HUDEP-2 (cell line): ENCODE data around the gene FA2H.
"Not testable (repeated sequence)": the region's sequence is repeated elsewhere in the genome, so short reads cannot be mapped to it uniquely, and the experiment has no call there.

Source experiments
- DNase-seq, 76 experiments: peaks; one replicate each; lab custom pipeline; 2025; ENCODE audit not compliant: unreplicated experiment in 76 of 76; lab: John Stamatoyannopoulos, UW

FA2H gene

GRCh38 chr16:74729783-74730683 is 44.6 kb downstream of the FA2H start:
- no peak for DNase-seq

GRCh38 chr16:74727903-74728302 is 46.7 kb downstream of the FA2H start:
- DNase-seq: no peak

DNA sequence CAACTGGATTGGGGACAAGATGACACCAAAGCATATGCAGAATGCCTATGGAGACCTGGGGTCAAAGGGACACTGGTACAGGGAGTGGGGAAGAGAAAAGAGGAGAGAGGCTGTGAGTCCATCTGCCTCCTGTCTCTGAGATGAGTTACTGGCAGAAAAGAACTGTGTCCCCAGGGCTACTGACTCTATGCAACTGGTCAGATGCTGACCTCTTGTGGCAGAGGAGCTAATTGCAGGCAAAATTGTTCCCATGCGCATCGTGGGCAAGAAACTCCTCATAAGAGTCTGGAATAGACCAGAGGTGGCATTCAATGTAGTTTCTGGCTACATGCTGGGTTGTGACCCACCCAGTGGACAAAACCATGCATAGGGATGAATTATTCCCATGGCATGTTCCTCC is 47.9 kb downstream of the FA2H start:
- DNase-seq: peak in 35 of 76 experiments; percentile 3 to 59 (median 22)

GRCh38 chr16:74725651-74726455 is 48.8 kb downstream of the FA2H start:
- DNase-seq: no peak

- DNase-seq: no peak
Observed at GRCh38 chr16:74724820-74725549, 49.6 kb downstream of the FA2H start.

- no peak for DNase-seq
Observed at GRCh38 chr16:74723256-74723655, 51.4 kb downstream of the FA2H start.

- DNase-seq: not testable (repeated sequence)
Observed at GRCh38 chr16:74722156-74722555, 52.5 kb downstream of the FA2H start.

DNA sequence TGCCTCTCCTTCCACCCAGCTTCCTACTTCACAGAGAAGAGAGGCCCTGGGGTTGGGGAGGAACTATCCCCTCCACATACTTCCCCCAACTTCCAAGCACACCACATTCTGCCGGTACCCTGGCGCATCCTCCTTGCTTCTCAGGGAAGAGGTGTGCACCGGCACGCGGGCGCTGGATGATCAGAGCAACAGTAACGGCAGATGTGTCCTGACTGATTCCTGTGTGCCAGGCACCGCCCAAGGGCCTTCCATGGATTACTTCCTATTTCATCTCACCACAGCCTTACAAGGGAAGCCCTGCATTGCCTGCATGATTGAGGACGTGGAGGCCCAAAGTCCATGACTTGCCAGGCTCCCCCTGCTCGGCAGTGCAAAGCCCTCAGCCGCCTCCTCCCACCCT is 52.9 kb downstream of the FA2H start:
- no peak for DNase-seq

- DNase-seq: no peak
Observed at GRCh38 chr16:74720579-74720978, 54.0 kb downstream of the FA2H start.

GRCh38 chr16:74718741-74719610 is 55.6 kb downstream of the FA2H start:
- no peak for DNase-seq

GRCh38 chr16:74718140-74718539 is 56.5 kb downstream of the FA2H start:
- DNase-seq: no peak

DNA sequence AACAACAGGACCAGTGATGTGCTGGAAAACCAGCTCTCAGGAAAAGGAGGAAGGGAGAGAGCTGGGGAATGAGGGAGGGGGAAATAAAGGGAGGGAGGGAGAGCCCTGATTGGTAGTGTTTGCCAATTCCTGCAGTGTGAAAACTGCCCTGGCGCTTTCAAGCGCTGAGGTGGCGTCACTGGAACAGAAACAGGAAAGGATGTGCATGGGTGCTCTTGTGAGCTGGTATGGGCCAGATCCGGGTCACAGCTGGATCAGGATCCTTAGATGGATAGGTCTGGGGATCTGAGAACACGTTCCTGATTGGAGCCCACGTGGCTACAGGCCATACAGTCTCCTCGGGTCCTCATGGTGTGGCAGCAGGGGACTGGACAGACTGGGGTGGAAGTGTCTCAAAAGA is 57.3 kb downstream of the FA2H start:
- no peak for DNase-seq

GRCh38 chr16:74716355-74716754 is 58.3 kb downstream of the FA2H start:
- DNase-seq: no peak

DNA sequence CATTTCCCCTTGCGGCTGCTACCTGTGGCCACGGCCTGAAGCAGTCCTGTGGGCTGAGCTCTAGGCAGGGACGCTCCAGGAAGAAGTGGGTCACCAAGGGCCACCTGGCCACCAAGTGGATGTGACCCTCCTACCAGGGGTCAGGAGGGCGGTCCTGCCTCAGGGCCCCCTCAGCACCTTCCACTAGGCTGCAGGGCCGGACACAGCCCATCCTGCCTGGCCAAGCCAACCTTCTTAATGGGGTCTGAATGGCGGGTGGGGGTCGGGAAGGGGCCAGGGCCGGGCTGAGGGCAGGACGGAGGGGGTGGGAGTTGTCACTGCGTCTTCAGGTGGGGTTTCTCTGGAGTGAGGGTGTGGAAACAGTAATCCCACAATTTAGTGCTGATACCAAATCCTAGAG is 60.7 kb downstream of the FA2H start:
- no peak for DNase-seq

GRCh38 chr16:74713325-74713724 is 61.3 kb downstream of the FA2H start:
- DNase-seq: no peak

- DNase-seq: no peak
Observed at GRCh38 chr16:74711938-74712337, 62.7 kb downstream of the FA2H start.

DNA sequence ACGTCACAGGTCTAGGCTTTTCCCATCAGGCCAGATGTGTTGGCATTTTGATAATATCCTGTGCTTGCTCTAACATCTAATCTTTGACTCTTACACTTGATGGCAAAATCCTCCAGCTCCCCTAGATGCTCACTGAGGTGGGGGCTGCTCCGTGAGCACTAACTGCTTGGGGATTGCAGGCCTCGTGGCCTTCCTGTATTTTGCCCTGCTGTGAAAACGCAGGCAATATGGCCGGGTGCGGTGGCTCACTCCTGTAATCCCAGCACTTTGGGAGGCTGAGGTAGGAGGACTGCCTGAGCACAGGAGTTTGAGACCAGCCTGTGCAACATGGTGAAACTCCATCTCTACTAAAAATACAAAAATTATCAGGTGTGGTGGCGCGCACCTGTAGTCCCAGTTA is 64.2 kb downstream of the FA2H start:
- DNase-seq: no peak

DNA sequence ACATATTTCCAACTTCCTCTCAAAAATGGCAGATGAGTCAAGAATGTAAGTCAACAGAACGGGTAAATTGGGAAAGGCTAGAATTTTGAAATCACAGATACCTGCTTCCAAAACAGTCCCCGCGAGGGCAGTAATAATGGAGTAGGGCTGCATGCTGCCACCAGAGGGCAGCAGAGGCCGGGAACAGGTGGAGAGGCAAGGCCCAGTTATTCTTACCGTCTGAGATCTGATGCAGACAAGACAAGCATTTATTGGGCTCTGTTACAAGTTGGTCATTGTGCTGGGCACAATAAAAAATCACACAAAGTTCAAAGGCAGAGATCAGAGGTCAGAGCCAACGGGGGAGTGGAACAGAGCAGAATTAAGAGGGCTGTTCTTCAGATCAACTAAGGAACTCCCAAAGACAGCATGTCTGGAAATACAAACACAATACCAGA is 65.2 kb downstream of the FA2H start:
- peak in 63 of 76 experiments; percentile 5 to 82 (median 49) for DNase-seq

- peak in 47 of 76 experiments; percentile 6 to 67 (median 30) for DNase-seq
Observed at GRCh38 chr16:74700438-74701225, 74.0 kb downstream of the FA2H start, which contains the start of gene MLKL. Gene MLKL (minus strand): TSS chr16:74700862. CDS start chr16:74695757, 5,105 bp downstream.
